HG02798 (cell line): Measurements from ENCODE around the gene CDC37.

Source experiments
- ATAC-seq: cut with Tn5 transposase; IDR thresholded peaks from one replicate; pipeline ENCODE4 v1.9.1; 2021; ENCODE audit warnings: mild to moderate bottlenecking; ENCODE audit not compliant: unreplicated experiment, poor library complexity

The CDC37 gene

DNA sequence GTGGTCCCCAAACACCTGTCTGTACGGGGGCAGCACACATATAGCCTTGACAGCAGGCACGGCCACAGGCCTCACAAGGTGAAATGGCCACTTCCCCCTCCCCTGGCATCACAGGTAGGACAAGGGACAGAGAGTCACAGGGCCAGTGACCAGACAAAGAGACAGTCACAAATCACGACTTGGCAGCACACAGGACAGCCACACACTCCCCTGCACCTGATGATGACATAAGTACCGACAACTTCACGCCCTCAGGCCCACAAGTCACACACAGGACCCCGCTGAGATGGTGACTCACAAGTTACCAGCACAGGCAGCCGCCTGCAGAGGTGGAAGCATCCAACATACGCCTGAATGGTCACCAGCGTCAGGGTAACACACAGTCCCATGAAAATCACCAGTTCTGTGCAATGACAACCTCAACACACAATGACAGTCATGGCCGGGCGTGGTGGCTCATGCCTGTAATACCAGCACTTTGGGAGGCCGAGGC, 39.5 kb downstream of the CDC37 start:
- no peak for ATAC-seq

DNA sequence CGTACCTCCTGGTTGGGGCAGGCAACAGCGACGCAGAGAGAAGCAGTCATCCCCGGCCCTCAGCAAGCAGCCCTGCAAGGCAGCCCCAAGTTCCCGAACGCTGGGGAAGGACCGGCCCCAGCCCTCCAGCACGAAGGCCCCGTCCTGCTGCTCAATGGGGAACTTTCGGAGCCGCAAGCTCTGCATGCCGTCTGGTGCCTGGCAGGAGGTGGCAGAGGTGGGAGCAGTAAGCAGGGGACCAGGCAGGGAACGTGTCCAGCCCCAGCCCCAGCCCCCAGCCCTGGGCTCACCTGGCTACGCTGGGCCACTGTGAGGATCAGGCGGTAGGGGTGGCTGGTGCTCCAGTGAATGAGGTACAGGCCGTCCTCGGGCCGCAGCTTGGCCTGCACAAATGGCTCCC, 41.1 kb downstream of the CDC37 start:
- no peak for ATAC-seq

DNA sequence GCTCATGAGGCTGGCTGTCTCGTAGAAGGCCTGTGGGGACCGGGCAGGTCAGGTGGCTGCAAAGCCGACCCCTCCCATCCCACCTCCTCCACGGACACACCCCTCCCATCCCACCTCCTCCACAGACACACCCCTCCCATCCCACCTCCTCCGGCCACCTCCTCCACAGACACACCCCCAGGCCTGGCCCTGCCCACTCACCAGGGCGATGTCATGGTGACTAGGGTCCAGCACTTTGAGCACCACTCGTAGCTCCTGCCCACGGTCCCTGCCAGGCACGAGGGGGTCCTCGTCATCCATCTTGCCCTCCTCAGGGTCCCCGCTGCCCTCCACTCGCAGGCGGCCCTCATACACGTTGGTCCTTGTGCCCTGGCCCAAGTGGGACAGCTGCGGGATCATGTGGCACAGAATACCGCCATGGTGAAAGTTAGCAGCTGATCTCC, 41.8 kb downstream of the CDC37 start:
- ATAC-seq, result no peak

DNA sequence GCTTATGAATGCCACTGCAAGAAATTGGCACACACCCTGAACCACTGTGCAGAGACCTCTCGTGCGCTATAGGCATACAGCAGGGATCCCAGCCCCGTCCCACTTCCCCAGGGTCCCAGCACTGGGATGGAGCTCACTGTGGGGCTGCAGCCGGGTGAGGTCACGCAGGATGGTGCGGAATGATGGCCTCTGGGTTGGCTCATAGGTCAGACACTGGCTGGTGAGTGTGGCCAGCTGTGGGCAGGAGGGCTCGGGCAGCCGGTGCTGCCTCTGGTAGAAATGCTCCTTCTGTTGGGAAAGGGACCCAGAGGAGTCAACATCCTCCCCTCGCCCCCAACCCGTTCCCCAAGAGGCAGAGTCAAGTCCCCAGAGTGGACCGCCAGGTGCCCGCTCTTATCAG, 46.9 kb downstream of the CDC37 start:
- no peak for ATAC-seq

DNA sequence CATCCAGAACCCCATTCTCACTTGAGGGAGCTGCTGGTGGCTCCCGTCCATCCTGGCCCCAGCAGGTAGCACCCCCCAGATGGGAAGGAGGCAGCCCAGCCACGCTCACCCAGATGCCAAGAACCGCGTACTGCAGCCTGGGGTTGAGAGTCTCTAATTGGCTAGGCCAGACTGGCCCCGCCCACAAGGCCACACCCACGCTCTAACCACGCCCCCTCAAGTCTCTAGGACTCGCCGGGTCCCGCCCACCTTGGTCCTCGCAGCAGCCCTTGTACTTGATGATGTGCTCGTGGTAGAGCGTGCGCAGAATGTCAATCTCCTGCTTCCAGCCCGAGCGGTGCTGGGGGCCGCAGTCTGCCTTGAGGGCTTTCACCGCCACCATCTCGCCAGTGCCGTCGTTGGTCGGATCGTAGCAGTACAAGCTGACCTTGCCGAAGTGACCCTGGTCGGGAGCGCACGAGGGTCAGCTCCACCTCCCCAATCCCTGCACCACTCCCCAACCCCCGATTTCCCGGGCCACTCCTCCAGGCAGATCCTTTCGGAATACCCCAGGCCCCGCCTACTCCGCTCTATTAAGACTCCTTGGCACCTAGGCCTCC, 49.5 kb downstream of the CDC37 start:
- ATAC-seq, result no peak

DNA sequence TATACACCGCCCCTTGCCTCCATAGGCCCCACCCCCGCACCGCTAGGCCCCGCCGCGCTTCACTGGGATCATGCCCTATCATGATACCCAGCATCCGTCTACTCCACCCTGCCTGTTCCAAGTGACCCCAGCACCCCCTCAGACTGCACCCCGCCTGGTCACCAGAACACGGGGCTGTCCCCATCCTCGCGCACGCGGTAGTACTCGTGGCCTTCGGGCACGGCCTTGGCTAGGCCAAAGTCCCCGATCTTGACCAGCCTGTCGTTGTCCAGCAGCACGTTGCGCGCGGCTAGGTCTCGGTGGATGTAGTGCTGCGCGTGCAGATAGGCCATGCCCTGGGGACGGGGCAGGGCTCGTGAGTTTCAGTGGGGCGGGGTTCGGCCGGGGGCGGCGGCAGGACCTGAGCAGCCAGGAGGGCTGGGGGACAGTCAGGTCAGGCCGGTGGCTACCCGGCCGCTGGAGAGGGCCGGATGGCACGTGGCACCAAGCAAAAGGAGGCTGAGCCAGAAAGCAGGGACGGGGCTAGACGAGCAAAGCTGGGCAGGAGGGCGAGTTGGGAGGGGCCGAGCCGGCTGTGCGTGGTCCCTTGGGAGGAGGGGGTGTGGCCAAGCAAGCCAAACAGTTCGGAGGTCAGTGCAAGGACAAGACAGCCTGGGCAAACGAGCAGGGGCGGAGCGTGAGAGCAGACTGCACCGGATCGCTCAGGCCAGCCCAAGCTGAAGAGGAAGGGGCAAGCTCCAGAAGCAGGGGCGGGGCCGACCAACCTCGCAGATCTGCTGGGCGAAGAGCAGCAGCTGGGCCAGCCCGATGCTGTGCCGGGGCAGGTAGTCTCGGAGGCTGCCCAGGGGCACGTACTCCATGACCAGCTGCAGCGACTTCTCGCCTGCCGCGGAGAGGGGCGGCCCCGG, 50.3 kb downstream of the CDC37 start:
- ATAC-seq, result no peak

DNA sequence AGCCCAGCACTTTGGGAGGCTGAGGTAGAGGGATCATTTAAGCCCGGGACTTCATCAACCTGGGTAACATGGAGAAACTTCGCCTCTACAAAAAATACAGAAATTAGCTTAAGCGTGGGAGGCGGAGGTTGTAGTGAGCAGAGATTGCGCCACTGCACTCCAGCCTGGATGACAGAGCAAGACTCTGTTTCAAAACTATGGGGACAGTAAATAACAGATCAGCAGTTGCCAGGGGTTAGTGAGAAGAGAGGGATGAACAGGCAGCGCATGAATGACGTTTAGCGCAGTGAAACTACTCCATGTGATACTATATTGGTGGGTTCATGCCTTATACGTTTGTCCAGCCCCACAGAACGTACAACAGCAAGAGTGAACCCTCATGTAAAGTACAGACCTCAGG, 56.8 kb downstream of the CDC37 start:
- ATAC-seq, result no peak

DNA sequence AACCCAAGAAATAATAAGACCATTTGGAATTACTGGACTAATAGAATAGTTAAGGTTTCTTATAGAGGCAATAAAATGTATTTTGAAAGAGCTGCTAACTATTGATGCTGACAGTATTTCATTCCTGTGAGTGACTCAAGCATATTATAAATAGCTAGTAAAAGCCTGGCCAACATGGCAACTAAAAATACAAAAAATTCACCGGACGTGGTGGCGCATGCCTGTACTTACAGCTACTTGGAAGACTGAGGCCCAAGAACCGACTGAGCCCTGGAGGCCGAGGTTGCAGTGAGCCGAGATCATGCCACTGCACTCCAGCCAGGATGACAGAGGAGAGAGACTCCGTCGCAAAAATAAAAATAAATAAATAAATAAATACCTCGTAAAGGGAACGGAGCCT, 58.6 kb downstream of the CDC37 start:
- ATAC-seq, result no peak

DNA sequence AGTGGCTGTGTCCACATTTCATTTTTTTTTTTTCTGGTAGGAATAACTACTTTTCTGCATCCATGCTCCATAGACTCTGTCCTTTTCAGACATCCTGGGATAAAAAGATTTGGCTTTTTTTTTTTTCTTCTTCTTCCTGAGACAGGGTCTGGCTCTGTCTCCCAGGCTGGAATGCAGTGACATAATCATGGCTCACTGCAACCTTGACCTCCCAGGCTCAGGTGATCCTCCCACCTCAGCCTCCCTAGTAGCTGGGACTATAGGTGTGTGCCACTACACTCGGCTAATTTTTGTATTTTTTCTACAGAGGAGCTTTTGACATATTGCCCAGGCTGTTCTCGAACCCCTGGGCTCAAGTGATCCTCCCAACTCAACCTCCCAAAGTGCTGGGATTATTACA, 59.8 kb downstream of the CDC37 start:
- ATAC-seq, result no peak
